ENCODE measurements around the gene PRKG1. TPM values are rescaled to one million over a fixed set of nuclear protein-coding genes. Genes with fewer than 3 reads are reported as not detected.

Gene PRKG1
- total and polyA plus RNA-seq, 4 donors: 0.46 to 5.1 (median 1.5) TPM

DNA sequence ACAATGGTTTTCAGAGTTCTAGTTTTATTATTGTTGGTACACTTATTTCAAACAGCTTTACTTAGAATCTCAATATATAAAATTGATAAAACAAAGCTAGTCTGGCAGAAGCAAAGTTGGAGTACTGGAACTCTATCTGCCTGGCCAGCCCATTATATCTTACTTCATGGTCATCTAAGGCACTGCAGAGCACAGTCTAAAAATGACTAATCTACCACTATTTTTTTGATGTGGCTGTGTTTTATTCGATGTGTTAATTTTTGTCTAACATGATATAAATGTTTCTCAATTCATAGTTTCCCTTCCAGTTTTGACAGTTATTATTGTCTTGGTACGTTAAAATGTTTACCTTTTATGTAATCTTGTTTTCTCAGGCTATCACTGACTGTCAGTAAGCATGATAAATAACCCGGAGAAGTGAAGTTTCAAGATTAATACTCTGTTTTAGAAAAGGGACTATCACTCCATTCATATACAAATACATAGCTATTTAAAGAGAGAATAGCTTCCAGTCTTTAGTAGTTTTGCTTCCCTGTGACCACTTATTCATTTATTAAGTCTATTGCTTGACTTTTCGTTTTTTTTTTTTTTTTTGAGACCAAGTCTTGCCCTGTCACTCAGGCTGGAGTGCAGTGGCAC, 685.7 kb downstream of the PRKG1 start:
- H3K4me1 ChIP-seq (ENCODE audit: control insufficient read depth in 4 of 4, insufficient read depth in 4 of 4, low read length in 3 of 4): no peaks in the 10 kb centered on the region
- H3K27me3 ChIP-seq (ENCODE audit: control insufficient read depth in 4 of 4, insufficient read depth in 4 of 4, low read length in 3 of 4): no peaks in the 10 kb centered on the region
- H3K9ac ChIP-seq (ENCODE audit: low read depth in 1 of 2, low read length in 2 of 2): no peak overlapping the region
- no peaks in the 10 kb centered on the region for H3K36me3 ChIP-seq (ENCODE audit: control insufficient read depth in 4 of 4, insufficient read depth in 3 of 4, low read depth in 1 of 4, low read length in 3 of 4)
- no peaks in the 10 kb centered on the region for H3K9me3 ChIP-seq (ENCODE audit: control insufficient read depth in 4 of 4, low read length in 3 of 4)
- no peak for DNase-seq (ENCODE audit: low spot score)
- no peak overlapping the region for H3K4me3 ChIP-seq (ENCODE audit: low read depth in 1 of 3, low read length in 3 of 3)
- no peak overlapping the region for H3K27ac ChIP-seq (ENCODE audit: low read depth in 1 of 2, low read length in 2 of 2)
- 27% methylated on average over 4 of the region's 4 CpGs for WGBS
- TF ChIP-seq RAD21 (IDR thresholded peaks at IDR 0.05) (no peak), TAF1 (conservative IDR thresholded peaks at IDR 0.05) (no peak), FOXA1 (IDR thresholded peaks at IDR 0.05) (no peak), YY1 (IDR thresholded peaks at IDR 0.05) (no peak), EGR1 (IDR thresholded peaks at IDR 0.05; ENCODE audit: low read depth in 2 of 2) (no peak), NR2F2 (IDR thresholded peaks at IDR 0.05) (no peak), RXRA (IDR thresholded peaks at IDR 0.05) (no peak), GABPA (IDR thresholded peaks at IDR 0.05 in 1 of 2, conservative IDR thresholded peaks at IDR 0.05 in 1 of 2) (no peak), SP1 (IDR thresholded peaks at IDR 0.05) (no peak), FOXA2 (IDR thresholded peaks at IDR 0.05) (no peak), HNF4G (IDR thresholded peaks at IDR 0.05) (no peak), HNF4A (conservative IDR thresholded peaks at IDR 0.05) (no peak), JUND (IDR thresholded peaks at IDR 0.05) (no peak)
- TF ChIP-seq, protein P1, sequence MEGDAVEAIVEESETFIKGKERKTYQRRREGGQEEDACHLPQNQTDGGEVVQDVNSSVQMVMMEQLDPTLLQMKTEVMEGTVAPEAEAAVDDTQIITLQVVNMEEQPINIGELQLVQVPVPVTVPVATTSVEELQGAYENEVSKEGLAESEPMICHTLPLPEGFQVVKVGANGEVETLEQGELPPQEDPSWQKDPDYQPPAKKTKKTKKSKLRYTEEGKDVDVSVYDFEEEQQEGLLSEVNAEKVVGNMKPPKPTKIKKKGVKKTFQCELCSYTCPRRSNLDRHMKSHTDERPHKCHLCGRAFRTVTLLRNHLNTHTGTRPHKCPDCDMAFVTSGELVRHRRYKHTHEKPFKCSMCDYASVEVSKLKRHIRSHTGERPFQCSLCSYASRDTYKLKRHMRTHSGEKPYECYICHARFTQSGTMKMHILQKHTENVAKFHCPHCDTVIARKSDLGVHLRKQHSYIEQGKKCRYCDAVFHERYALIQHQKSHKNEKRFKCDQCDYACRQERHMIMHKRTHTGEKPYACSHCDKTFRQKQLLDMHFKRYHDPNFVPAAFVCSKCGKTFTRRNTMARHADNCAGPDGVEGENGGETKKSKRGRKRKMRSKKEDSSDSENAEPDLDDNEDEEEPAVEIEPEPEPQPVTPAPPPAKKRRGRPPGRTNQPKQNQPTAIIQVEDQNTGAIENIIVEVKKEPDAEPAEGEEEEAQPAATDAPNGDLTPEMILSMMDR (IDR thresholded peaks at IDR 0.05; ENCODE audit: low read depth, low read length, missing input control): no peak
- TF ChIP-seq, protein P2, sequence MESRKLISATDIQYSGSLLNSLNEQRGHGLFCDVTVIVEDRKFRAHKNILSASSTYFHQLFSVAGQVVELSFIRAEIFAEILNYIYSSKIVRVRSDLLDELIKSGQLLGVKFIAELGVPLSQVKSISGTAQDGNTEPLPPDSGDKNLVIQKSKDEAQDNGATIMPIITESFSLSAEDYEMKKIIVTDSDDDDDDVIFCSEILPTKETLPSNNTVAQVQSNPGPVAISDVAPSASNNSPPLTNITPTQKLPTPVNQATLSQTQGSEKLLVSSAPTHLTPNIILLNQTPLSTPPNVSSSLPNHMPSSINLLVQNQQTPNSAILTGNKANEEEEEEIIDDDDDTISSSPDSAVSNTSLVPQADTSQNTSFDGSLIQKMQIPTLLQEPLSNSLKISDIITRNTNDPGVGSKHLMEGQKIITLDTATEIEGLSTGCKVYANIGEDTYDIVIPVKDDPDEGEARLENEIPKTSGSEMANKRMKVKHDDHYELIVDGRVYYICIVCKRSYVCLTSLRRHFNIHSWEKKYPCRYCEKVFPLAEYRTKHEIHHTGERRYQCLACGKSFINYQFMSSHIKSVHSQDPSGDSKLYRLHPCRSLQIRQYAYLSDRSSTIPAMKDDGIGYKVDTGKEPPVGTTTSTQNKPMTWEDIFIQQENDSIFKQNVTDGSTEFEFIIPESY (IDR thresholded peaks at IDR 0.05): no peak
- TF ChIP-seq, protein P3, sequence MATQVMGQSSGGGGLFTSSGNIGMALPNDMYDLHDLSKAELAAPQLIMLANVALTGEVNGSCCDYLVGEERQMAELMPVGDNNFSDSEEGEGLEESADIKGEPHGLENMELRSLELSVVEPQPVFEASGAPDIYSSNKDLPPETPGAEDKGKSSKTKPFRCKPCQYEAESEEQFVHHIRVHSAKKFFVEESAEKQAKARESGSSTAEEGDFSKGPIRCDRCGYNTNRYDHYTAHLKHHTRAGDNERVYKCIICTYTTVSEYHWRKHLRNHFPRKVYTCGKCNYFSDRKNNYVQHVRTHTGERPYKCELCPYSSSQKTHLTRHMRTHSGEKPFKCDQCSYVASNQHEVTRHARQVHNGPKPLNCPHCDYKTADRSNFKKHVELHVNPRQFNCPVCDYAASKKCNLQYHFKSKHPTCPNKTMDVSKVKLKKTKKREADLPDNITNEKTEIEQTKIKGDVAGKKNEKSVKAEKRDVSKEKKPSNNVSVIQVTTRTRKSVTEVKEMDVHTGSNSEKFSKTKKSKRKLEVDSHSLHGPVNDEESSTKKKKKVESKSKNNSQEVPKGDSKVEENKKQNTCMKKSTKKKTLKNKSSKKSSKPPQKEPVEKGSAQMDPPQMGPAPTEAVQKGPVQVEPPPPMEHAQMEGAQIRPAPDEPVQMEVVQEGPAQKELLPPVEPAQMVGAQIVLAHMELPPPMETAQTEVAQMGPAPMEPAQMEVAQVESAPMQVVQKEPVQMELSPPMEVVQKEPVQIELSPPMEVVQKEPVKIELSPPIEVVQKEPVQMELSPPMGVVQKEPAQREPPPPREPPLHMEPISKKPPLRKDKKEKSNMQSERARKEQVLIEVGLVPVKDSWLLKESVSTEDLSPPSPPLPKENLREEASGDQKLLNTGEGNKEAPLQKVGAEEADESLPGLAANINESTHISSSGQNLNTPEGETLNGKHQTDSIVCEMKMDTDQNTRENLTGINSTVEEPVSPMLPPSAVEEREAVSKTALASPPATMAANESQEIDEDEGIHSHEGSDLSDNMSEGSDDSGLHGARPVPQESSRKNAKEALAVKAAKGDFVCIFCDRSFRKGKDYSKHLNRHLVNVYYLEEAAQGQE (IDR thresholded peaks at IDR 0.05): no peak
- TF ChIP-seq, protein P4, sequence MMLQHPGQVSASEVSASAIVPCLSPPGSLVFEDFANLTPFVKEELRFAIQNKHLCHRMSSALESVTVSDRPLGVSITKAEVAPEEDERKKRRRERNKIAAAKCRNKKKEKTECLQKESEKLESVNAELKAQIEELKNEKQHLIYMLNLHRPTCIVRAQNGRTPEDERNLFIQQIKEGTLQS (IDR thresholded peaks at IDR 0.05): no peak
- TF ChIP-seq, protein P5, sequence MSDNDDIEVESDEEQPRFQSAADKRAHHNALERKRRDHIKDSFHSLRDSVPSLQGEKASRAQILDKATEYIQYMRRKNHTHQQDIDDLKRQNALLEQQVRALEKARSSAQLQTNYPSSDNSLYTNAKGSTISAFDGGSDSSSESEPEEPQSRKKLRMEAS (IDR thresholded peaks at IDR 0.05): no peak
